ENCODE measurements around the gene HABP2. TPM values are rescaled to one million over a fixed set of nuclear protein-coding genes. Genes with fewer than 3 reads are reported as not detected.

The HABP2 gene
- total RNA-seq, 1 donor from 2014 or later: not detected

DNA sequence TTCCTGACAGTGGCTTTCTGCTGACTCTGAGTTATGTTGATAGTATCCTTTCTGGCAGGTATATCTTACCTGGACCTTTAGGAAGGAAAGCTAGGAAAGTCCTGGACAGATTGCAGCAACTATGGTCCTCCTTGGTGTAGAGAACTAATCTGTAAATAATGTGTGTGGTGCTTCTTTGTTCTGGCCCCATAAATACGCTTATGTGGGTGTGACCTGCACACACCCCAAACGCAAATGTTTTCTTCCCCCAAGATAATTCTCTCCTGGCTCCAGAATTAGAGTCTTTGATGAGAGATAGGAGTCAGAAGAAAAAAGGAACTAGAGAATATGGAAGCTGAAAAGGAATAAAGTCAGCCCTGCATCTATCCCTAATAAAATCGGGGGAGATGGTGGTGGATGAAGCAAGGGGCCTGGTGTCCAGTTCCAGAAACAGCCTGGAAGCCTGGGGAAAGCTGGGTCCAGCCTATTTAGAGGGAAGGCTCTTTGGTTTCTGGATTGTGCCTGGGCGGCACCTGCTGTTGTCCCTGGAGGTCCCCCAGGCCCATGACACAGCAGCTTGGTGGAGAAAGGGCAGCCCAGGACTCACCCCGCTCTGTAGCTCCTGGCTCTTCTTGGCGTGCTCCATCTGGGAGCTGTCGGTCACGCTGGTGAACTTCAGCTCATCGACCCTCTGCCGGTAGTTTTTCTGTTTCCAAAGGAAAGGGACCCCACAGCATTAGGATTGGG is 72.8 kb downstream of the HABP2 start:
- intact Hi-C loops (cut with DNase I): no loop called here
- Histone ChIP-seq H3K36me3 (no peaks in the 10 kb centered on the region), H3K27ac (no peak overlapping the region), H3K4me1 (no peaks in the 10 kb centered on the region), H3K27me3 (no peaks in the 10 kb centered on the region), H3K4me3 (no peak overlapping the region), H3K9me3 (no peaks in the 10 kb centered on the region)
- no peak for DNase-seq (ENCODE audit: low spot score in 2 of 2)
- TF ChIP-seq, protein P1, sequence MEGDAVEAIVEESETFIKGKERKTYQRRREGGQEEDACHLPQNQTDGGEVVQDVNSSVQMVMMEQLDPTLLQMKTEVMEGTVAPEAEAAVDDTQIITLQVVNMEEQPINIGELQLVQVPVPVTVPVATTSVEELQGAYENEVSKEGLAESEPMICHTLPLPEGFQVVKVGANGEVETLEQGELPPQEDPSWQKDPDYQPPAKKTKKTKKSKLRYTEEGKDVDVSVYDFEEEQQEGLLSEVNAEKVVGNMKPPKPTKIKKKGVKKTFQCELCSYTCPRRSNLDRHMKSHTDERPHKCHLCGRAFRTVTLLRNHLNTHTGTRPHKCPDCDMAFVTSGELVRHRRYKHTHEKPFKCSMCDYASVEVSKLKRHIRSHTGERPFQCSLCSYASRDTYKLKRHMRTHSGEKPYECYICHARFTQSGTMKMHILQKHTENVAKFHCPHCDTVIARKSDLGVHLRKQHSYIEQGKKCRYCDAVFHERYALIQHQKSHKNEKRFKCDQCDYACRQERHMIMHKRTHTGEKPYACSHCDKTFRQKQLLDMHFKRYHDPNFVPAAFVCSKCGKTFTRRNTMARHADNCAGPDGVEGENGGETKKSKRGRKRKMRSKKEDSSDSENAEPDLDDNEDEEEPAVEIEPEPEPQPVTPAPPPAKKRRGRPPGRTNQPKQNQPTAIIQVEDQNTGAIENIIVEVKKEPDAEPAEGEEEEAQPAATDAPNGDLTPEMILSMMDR (IDR thresholded peaks at IDR 0.05): no peak

DNA sequence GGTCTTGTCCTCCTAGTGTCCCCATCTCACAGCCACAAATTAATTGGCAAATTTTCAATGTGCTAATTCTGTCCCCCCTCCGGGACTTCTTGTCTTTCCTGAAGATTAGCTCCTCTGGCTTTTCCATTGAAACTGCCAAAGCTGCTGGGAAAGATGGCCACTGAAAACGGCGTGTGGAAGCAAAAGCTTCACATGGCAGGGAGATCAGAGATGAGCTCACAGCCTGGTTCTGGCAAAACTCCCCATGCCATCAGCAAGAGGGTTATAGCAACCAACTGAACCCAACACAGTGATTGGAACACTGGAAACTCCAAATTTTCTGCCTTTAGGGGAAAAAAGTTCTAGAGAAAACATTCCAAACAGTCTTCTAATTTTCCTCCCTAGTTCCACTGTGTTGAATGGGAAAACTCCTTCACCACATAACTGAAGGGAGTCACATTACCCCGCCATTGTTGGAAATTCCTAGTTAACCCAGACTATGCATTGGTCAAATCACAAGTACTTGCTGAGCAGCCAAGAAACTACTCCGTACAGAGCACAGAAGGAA is 74.0 kb downstream of the HABP2 start:
- intact Hi-C loops (cut with DNase I): no loop called here
- no peaks in the 10 kb centered on the region for H3K36me3 ChIP-seq
- TF ChIP-seq, protein P1 (IDR thresholded peaks at IDR 0.05): no peak
- no peak overlapping the region for H3K4me3 ChIP-seq
- H3K27me3 ChIP-seq: no peaks in the 10 kb centered on the region
- H3K4me1 ChIP-seq: no peaks in the 10 kb centered on the region
- H3K9me3 ChIP-seq: no peaks in the 10 kb centered on the region
- no peak overlapping the region for H3K27ac ChIP-seq
- no peak for DNase-seq (ENCODE audit: low spot score in 2 of 2)

DNA sequence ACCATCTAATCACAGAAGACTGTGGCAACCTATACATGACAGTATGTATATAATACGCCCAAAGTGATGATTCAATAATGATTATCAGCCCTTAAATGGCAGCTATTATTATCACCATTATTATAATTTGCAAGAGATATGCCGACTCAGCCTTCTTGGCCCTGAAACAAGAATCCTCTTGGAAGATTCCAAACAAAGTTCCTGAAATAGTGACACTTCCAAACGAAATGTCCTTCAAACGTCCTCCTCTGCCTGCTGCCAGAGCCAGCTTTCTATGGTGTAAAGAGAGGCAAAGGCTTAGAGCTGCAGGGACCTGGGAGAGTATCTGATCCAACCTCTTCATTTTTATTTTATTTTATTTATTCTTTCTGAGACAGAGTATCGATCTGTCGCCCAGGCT is 75.0 kb downstream of the HABP2 start:
- intact Hi-C loops (cut with DNase I): no loop called here
- Histone ChIP-seq H3K4me3 (no peak overlapping the region), H3K36me3 (no peaks in the 10 kb centered on the region), H3K27me3 (no peaks in the 10 kb centered on the region), H3K4me1 (no peaks in the 10 kb centered on the region), H3K27ac (no peak overlapping the region), H3K9me3 (no peaks in the 10 kb centered on the region)
- TF ChIP-seq, protein P1 (IDR thresholded peaks at IDR 0.05): no peak
- DNase-seq (ENCODE audit: low spot score in 2 of 2): no peak

DNA sequence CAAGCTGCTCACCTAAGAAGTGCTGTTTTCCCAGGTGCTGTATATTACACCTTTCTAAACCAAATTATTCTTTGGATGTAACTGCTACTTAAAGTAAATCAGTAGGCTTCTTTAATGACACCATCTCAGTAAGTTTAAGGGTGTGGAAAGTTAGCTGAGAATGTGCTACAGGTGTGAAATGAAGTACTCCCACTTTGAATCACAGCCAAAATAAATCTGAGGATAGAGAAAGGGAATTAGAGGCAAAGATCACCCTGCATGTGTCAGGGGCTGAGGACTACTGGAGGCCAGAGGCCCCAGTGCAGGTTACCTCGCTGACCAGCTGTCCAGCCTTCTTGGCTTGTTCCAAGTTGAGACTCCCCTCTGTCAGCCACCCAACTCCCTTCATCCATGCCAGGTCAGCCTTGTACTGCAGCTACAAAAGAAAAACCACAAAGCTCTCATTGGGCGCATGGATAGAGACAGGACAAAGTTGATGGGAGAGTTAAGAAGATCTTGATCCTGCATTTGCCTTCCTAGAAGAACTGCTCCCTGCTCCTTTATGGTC is 75.8 kb downstream of the HABP2 start:
- DNase-seq (ENCODE audit: low spot score in 2 of 2): no peak

DNA sequence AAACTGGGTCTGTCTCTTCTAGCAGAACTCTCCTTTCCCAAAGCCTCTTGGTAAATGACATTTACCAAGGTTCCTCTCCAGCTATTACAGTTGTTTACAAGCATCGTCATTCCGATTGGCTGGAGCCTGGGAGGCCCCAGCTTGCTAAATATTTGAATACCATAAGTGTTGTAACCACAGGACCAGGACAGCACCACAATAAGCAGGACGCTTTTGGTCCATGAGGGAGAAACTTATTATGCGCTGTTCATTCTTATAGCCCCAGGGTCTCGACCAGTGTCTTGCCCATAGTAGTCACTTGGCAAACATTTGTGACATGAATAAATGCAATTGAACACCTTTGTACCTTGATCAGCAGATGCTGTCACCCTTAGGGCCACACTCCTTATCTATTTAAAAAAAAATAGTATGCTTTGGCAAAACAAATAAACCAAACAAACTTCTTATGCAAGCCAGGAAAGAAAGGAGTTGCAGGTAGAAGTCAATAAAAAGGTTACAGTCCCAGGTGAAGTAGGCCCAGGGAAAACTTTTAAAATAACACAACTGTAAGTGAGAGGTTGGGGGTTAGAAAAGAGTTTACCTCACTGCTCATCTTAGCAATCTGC is 78.2 kb downstream of the HABP2 start:
- intact Hi-C loops (cut with DNase I): no loop called here

More for the DNA sequence above, 75.8 kb downstream of the HABP2 start:
- TF ChIP-seq, protein P1 (IDR thresholded peaks at IDR 0.05): no peak
- intact Hi-C loops (cut with DNase I): no loop called here
- no peaks in the 10 kb centered on the region for H3K27me3 ChIP-seq
- H3K4me1 ChIP-seq: no peaks in the 10 kb centered on the region
- H3K4me3 ChIP-seq: no peak overlapping the region
- H3K36me3 ChIP-seq: no peaks in the 10 kb centered on the region
- H3K9me3 ChIP-seq: no peaks in the 10 kb centered on the region
- H3K27ac ChIP-seq: no peak overlapping the region

More for the DNA sequence above, 78.2 kb downstream of the HABP2 start:
- Histone ChIP-seq H3K4me1 (no peaks in the 10 kb centered on the region), H3K4me3 (no peak overlapping the region), H3K27me3 (no peaks in the 10 kb centered on the region), H3K36me3 (no peaks in the 10 kb centered on the region), H3K27ac (no peak overlapping the region), H3K9me3 (no peaks in the 10 kb centered on the region)
- DNase-seq (ENCODE audit: low spot score in 2 of 2): no peak
- TF ChIP-seq, protein P1 (IDR thresholded peaks at IDR 0.05): no peak

Measured in ascending aorta (tissue), 2 donors.